HEK293T (cell line): ENCODE measurements around the gene IL20.

ENCODE experiments used
- ARNT ChIP-seq: fragments of 450-650 bp; IDR thresholded peaks from 2 replicates; pipeline ENCODE4 v1.6.1; 2017; ENCODE audit warnings: mild to moderate bottlenecking
- BHLHE40 ChIP-seq: fragments of 450-650 bp; IDR thresholded peaks from 2 replicates; pipeline ENCODE4 v1.6.1; 2016; ENCODE audit warnings: mild to moderate bottlenecking, moderate library complexity, borderline replicate concordance
- ELF4 ChIP-seq: fragments of 450-650 bp; IDR thresholded peaks from 2 replicates; pipeline ENCODE4 v1.6.1; 2017; ENCODE audit warnings: antibody characterized with exemption
- FOXA1 ChIP-seq: fragments of 450-650 bp; IDR thresholded peaks from 2 replicates; pipeline ENCODE4 v1.6.1; 2016; ENCODE audit warnings: mild to moderate bottlenecking
- FOXK2 ChIP-seq: fragments of 450-650 bp; IDR thresholded peaks from 2 replicates; pipeline ENCODE4 v1.6.1; 2016; ENCODE audit warnings: mild to moderate bottlenecking
- FOXM1 ChIP-seq: fragments of 450-650 bp; IDR thresholded peaks from 2 replicates; pipeline ENCODE4 v1.6.1; 2017; ENCODE audit warnings: mild to moderate bottlenecking, borderline replicate concordance
- HDGF ChIP-seq: fragments of 450-650 bp; IDR thresholded peaks from 2 replicates; pipeline ENCODE4 v1.6.1; 2017; ENCODE audit warnings: antibody characterized with exemption, borderline replicate concordance
- NFRKB ChIP-seq: fragments of 450-650 bp; IDR thresholded peaks from 2 replicates; pipeline ENCODE4 v1.6.1; 2016; ENCODE audit warnings: mild to moderate bottlenecking, moderate library complexity
- SP1 ChIP-seq: fragments of 450-650 bp; IDR thresholded peaks from 2 replicates; pipeline ENCODE4 v1.6.1; 2017
- SUZ12 ChIP-seq: fragments of 450-650 bp; IDR thresholded peaks from 2 replicates; pipeline ENCODE4 v1.6.1; 2016; ENCODE audit warnings: mild to moderate bottlenecking
- TARDBP ChIP-seq: fragments of 450-650 bp; IDR thresholded peaks from 2 replicates; pipeline ENCODE4 v1.6.1; 2016
- ZNF384 ChIP-seq: fragments of 450-650 bp; IDR thresholded peaks from 2 replicates; pipeline ENCODE4 v1.6.1; 2016
- TF ChIP-seq, protein P1 (sequence below): fragments of 450-650 bp; IDR thresholded peaks from 2 replicates; pipeline ENCODE4 v1.6.1; 2016

- TF ChIP-seq NFRKB: no peak
- no peak for TF ChIP-seq ZNF384
- TF ChIP-seq FOXM1: no peak
- no peak for TF ChIP-seq SP1
- no peak for TF ChIP-seq HDGF
- no peak for TF ChIP-seq BHLHE40
- no peak for TF ChIP-seq TARDBP
- no peak for TF ChIP-seq ELF4
- TF ChIP-seq FOXK2: no peak
- no peak for TF ChIP-seq FOXA1
- TF ChIP-seq, protein P1, sequence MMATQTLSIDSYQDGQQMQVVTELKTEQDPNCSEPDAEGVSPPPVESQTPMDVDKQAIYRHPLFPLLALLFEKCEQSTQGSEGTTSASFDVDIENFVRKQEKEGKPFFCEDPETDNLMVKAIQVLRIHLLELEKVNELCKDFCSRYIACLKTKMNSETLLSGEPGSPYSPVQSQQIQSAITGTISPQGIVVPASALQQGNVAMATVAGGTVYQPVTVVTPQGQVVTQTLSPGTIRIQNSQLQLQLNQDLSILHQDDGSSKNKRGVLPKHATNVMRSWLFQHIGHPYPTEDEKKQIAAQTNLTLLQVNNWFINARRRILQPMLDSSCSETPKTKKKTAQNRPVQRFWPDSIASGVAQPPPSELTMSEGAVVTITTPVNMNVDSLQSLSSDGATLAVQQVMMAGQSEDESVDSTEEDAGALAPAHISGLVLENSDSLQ: no peak
- TF ChIP-seq SUZ12: no peak
- TF ChIP-seq ARNT: no peak
Measured at GRCh38 chr1:206816390-206817287, 48.8 kb upstream of the IL20 start.
